HEK293 (cell line): ENCODE measurements around the gene SEC24C.

Source experiments
- AEBP2 ChIP-seq: fragments of 450-650 bp; formaldehyde crosslinking; IDR thresholded peaks from 2 replicates; pipeline ENCODE4 v1.5.1; 2016; ENCODE audit warnings: missing biosample characterization, missing genetic modification characterization, borderline replicate concordance
- CTCF ChIP-seq: fragments of 450-650 bp; formaldehyde crosslinking; IDR thresholded peaks from 2 replicates; pipeline ENCODE4 v1.5.1; 2016; ENCODE audit warnings: missing biosample characterization, missing genetic modification characterization
- FEZF1 ChIP-seq: fragments of 450-650 bp; formaldehyde crosslinking; IDR thresholded peaks from 2 replicates; pipeline ENCODE4 v1.5.1; 2016; ENCODE audit warnings: missing biosample characterization, missing genetic modification characterization
- HOXC10 ChIP-seq: sonication (generic); formaldehyde crosslinking; IDR thresholded peaks from 2 replicates; pipeline ENCODE4 v1.8.1; 2023; ENCODE audit warnings: mild to moderate bottlenecking, missing genetic modification reagents
- INSM2 ChIP-seq: fragments of 450-650 bp; formaldehyde crosslinking; IDR thresholded peaks from 2 replicates; pipeline ENCODE4 v1.5.1; 2016; ENCODE audit warnings: missing biosample characterization, missing genetic modification characterization
- KLF8 ChIP-seq: fragments of 450-650 bp; formaldehyde crosslinking; IDR thresholded peaks from 2 replicates; pipeline ENCODE4 v1.5.1; 2016; ENCODE audit warnings: missing biosample characterization, missing genetic modification characterization
- REST ChIP-seq: fragments of 450-650 bp; formaldehyde crosslinking; IDR thresholded peaks from 2 replicates; pipeline ENCODE4 v1.5.1; 2016; ENCODE audit warnings: missing biosample characterization, missing genetic modification characterization
- WT1 ChIP-seq: fragments of 450-650 bp; formaldehyde crosslinking; IDR thresholded peaks from 2 replicates; pipeline ENCODE4 v1.5.1; 2016; ENCODE audit warnings: missing biosample characterization, missing genetic modification characterization
- ZBTB10 ChIP-seq: fragments of 450-650 bp; formaldehyde crosslinking; IDR thresholded peaks from 2 replicates; pipeline ENCODE4 v1.5.1; 2016; ENCODE audit warnings: missing biosample characterization, missing genetic modification characterization
- ZBTB17 ChIP-seq: fragments of 450-650 bp; formaldehyde crosslinking; IDR thresholded peaks from 2 replicates; pipeline ENCODE4 v1.5.1; 2016; ENCODE audit warnings: missing biosample characterization, missing genetic modification characterization
- ZBTB7A ChIP-seq: fragments of 450-650 bp; formaldehyde crosslinking; IDR thresholded peaks from 2 replicates; pipeline ENCODE4 v1.5.1; 2016; ENCODE audit warnings: low read depth, missing biosample characterization, missing genetic modification characterization
- ZEB2 ChIP-seq: fragments of 450-650 bp; formaldehyde crosslinking; IDR thresholded peaks from 2 replicates; pipeline ENCODE4 v1.5.1; 2016; ENCODE audit warnings: missing biosample characterization, missing genetic modification characterization
- ZNF140 ChIP-seq: fragments of 450-650 bp; formaldehyde crosslinking; IDR thresholded peaks from 2 replicates; pipeline ENCODE4 v1.5.1; 2016; ENCODE audit warnings: missing biosample characterization, missing genetic modification characterization
- ZNF18 ChIP-seq: fragments of 450-650 bp; formaldehyde crosslinking; IDR thresholded peaks from 2 replicates; pipeline ENCODE4 v1.5.1; 2016; ENCODE audit warnings: missing biosample characterization, missing genetic modification characterization
- ZNF214 ChIP-seq: fragments of 450-650 bp; formaldehyde crosslinking; IDR thresholded peaks from 2 replicates; pipeline ENCODE4 v1.5.1; 2017; ENCODE audit warnings: missing biosample characterization, mild to moderate bottlenecking, missing genetic modification characterization, borderline replicate concordance
- ZNF221 ChIP-seq: fragments of 450-650 bp; formaldehyde crosslinking; IDR thresholded peaks from 2 replicates; pipeline ENCODE4 v1.5.1; 2017; ENCODE audit warnings: missing biosample characterization, missing genetic modification characterization, borderline replicate concordance
- ZNF266 ChIP-seq: fragments of 450-650 bp; formaldehyde crosslinking; IDR thresholded peaks from 2 replicates; pipeline ENCODE4 v1.5.1; 2016; ENCODE audit warnings: missing biosample characterization, missing genetic modification characterization, low read depth
- ZNF341 ChIP-seq: fragments of 450-650 bp; formaldehyde crosslinking; IDR thresholded peaks from 2 replicates; pipeline ENCODE4; 2016; ENCODE audit warnings: low read depth, missing biosample characterization, missing genetic modification characterization
- ZNF354C ChIP-seq: fragments of 450-650 bp; formaldehyde crosslinking; IDR thresholded peaks from 2 replicates; pipeline ENCODE4 v1.5.1; 2016; ENCODE audit warnings: missing biosample characterization, missing genetic modification characterization, low read depth, borderline replicate concordance
- ZNF521 ChIP-seq: fragments of 450-650 bp; formaldehyde crosslinking; IDR thresholded peaks from 2 replicates; pipeline ENCODE4 v1.5.1; 2017; ENCODE audit warnings: missing biosample characterization, mild to moderate bottlenecking, missing genetic modification characterization
- ZNF548 ChIP-seq: fragments of 450-650 bp; formaldehyde crosslinking; IDR thresholded peaks from 2 replicates; pipeline ENCODE4 v1.5.1; 2016; ENCODE audit warnings: missing biosample characterization, missing genetic modification characterization
- ZNF596 ChIP-seq: fragments of 450-650 bp; IDR thresholded peaks from 2 replicates; pipeline ENCODE4 v1.5.0; 2018; ENCODE audit warnings: missing biosample characterization, mild to moderate bottlenecking, missing genetic modification characterization, moderate library complexity
- ZNF623 ChIP-seq: fragments of 450-650 bp; formaldehyde crosslinking; IDR thresholded peaks from 2 replicates; pipeline ENCODE4 v1.5.1; 2016; ENCODE audit warnings: missing biosample characterization, missing genetic modification characterization
- ZNF654 ChIP-seq: fragments of 450-650 bp; formaldehyde crosslinking; IDR thresholded peaks from 2 replicates; pipeline ENCODE4 v1.5.1; 2016; ENCODE audit warnings: low read depth, missing biosample characterization, missing genetic modification characterization
- ZNF658 ChIP-seq: fragments of 450-650 bp; formaldehyde crosslinking; IDR thresholded peaks from 2 replicates; pipeline ENCODE4; 2016; ENCODE audit warnings: missing biosample characterization, missing genetic modification characterization
- ZNF768 ChIP-seq: fragments of 450-650 bp; formaldehyde crosslinking; IDR thresholded peaks from 2 replicates; pipeline ENCODE4 v1.5.1; 2018; ENCODE audit warnings: missing biosample characterization, mild to moderate bottlenecking, missing genetic modification characterization
- ZNF792 ChIP-seq: fragments of 450-650 bp; formaldehyde crosslinking; IDR thresholded peaks from 2 replicates; pipeline ENCODE4 v1.5.1; 2016; ENCODE audit warnings: missing biosample characterization, missing genetic modification characterization

SEC24C gene

GRCh38 chr10:73730153-73730906 lies 13.8 kb upstream of the SEC24C start (continued):
- TF ChIP-seq CTCF (tag by site-specific recombination) (no peak), ZNF266 (tag by site-specific recombination) (no peak), INSM2 (tag by site-specific recombination) (peak; percentile 81), ZBTB10 (tag by site-specific recombination) (peak; percentile 74; the same call in 1 of the 2 replicates), ZNF654 (tag by site-specific recombination) (peak; percentile 2; the same call in 1 of the 2 replicates), ZNF792 (tag by site-specific recombination) (no peak), ZNF140 (tag by site-specific recombination) (no peak), AEBP2 (tag by site-specific recombination) (no peak), HOXC10 (no peak), ZNF521 (no peak), ZNF768 (tag by site-specific recombination) (peak; percentile 51; the same call in 1 of the 2 replicates), ZNF596 (tag by site-specific recombination) (no peak), ZNF548 (tag by site-specific recombination) (no peak), WT1 (peak; percentile 54; the same call in 1 of the 2 replicates), ZNF341 (tag by site-specific recombination) (peak; percentile 61), ZBTB17 (tag by site-specific recombination) (peak; percentile 95), ZNF214 (tag by site-specific recombination) (no peak), FEZF1 (tag by site-specific recombination) (no peak), ZEB2 (tag by site-specific recombination) (peak; percentile 83), ZNF18 (tag by site-specific recombination) (peak; percentile 74), ZBTB7A (no peak), ZNF623 (tag by site-specific recombination) (no peak; the same call in 1 of the 2 replicates), REST (tag by site-specific recombination) (peak; percentile 75; the same call in 1 of the 2 replicates), ZNF221 (tag by site-specific recombination) (no peak), ZNF354C (no peak), KLF8 (peak; percentile 95), ZNF658 (tag by site-specific recombination) (no peak)
